ENCODE data around the gene GLYAT.
"Not testable (repeated sequence)": the region's sequence is repeated elsewhere in the genome, so short reads cannot be mapped to it uniquely, and the experiment has no call there.

The GLYAT gene

GRCh38 chr11:58744988-58745704, 13.4 kb upstream of the GLYAT start:
- H3K4me3 ChIP-seq (ENCODE audit: low read depth, low read length) = no peak overlapping the region

- H3K4me3 ChIP-seq (ENCODE audit: low read depth, low read length) = no peak overlapping the region
Observed at GRCh38 chr11:58742981-58743880, 11.5 kb upstream of the GLYAT start.

- no peak overlapping the region for H3K4me3 ChIP-seq (ENCODE audit: low read depth, low read length)
Observed at GRCh38 chr11:58742140-58742539, 10.4 kb upstream of the GLYAT start.

- no peak overlapping the region for H3K4me3 ChIP-seq (ENCODE audit: low read depth, low read length)
Observed at GRCh38 chr11:58741127-58741526, 9.4 kb upstream of the GLYAT start.

GRCh38 chr11:58740447-58740846, 8.7 kb upstream of the GLYAT start:
- no peak overlapping the region for H3K4me3 ChIP-seq (ENCODE audit: low read depth, low read length)

- no peak overlapping the region for H3K4me3 ChIP-seq (ENCODE audit: low read depth, low read length)
Observed at GRCh38 chr11:58739725-58740430, 8.1 kb upstream of the GLYAT start.

GRCh38 chr11:58734681-58735490, 3.1 kb upstream of the GLYAT start:
- no peak overlapping the region for H3K4me3 ChIP-seq (ENCODE audit: low read depth, low read length)

GRCh38 chr11:58730507-58731089, 1.1 kb downstream of the GLYAT start:
- H3K4me3 ChIP-seq (ENCODE audit: low read depth, low read length) = no peak overlapping the region

GRCh38 chr11:58727415-58727797, 4.3 kb downstream of the GLYAT start:
- H3K4me3 ChIP-seq (ENCODE audit: low read depth, low read length) = no peak overlapping the region

GRCh38 chr11:58726737-58727414, 4.9 kb downstream of the GLYAT start:
- H3K4me3 ChIP-seq (ENCODE audit: low read depth, low read length) = no peak overlapping the region

- no peak overlapping the region for H3K4me3 ChIP-seq (ENCODE audit: low read depth, low read length)
Observed at GRCh38 chr11:58719406-58720117, 12.2 kb downstream of the GLYAT start.

- H3K4me3 ChIP-seq (ENCODE audit: low read depth, low read length) = no peak overlapping the region
Observed at GRCh38 chr11:58712531-58712930, 19.2 kb downstream of the GLYAT start.

GRCh38 chr11:58711832-58712231, 19.9 kb downstream of the GLYAT start:
- H3K4me3 ChIP-seq (ENCODE audit: low read depth, low read length) = no peak overlapping the region

GRCh38 chr11:58707767-58708166, 24.0 kb downstream of the GLYAT start:
- no peak overlapping the region for H3K4me3 ChIP-seq (ENCODE audit: low read depth, low read length)

- not testable (repeated sequence) for H3K4me3 ChIP-seq (ENCODE audit: low read depth, low read length)
Observed at GRCh38 chr11:58696825-58697224, 34.9 kb downstream of the GLYAT start.

GRCh38 chr11:58693026-58693425, 38.7 kb downstream of the GLYAT start:
- no peak overlapping the region for H3K4me3 ChIP-seq (ENCODE audit: low read depth, low read length)

GRCh38 chr11:58691675-58692074, 40.1 kb downstream of the GLYAT start:
- no peak overlapping the region for H3K4me3 ChIP-seq (ENCODE audit: low read depth, low read length)

GRCh38 chr11:58688789-58689503, 42.8 kb downstream of the GLYAT start:
- H3K4me3 ChIP-seq (ENCODE audit: low read depth, low read length) = no peak overlapping the region

Data from iPS-11a (cell line).